K562 (cell line): ENCODE results near the gene CHAT. TPM values are rescaled to one million over a fixed set of nuclear protein-coding genes. Genes with fewer than 3 reads are reported as not detected.

Experiments
- ATAC-seq: fragments of 200-7000 bp; cut with Tn5 transposase; 3 replicates; pipeline ENCODE4 v1.9.1; 2020; ENCODE audit warnings: moderate library complexity
- BruUV-seq: library from RNA; stranded (reverse); fragments of 400-500 nt; replicated peaks from 2 replicates; lab custom pipeline; 2021; lab: Mats Ljungman, UMichigan
- CTCF ChIA-PET: fragments of 300-600 bp; formaldehyde crosslinking; extraction: SDS; loops from one replicate; lab custom pipeline; 2021; ENCODE audit warnings: low intra/inter-chr PET ratio; lab: Yijun Ruan, JAX
- POLR2A ChIA-PET: fragments of 300-600, 350-650 bp; sonication (Branson Sonifier 250); formaldehyde crosslinking; extraction: SDS; loops from one replicate; lab custom pipeline; 2021; ENCODE audit warnings: antibody characterized with exemption, inconsistent platforms; lab: Yijun Ruan, JAX
- DNase-seq, 4 experiments: peaks; one replicate each; pipeline versions ENCODE4 v3.0.0 to v3.0.0-alpha.2; 2011 to 2018; ENCODE audit warnings: low spot score in 3 of 4, mixed read lengths in 3 of 4; ENCODE audit errors: extremely low read depth in 1 of 4
- FAIRE-seq: peaks from 2 replicates; lab custom pipeline; 2011; peaks lifted over from hg19 to GRCh38; lab: Jason Lieb, UNC
- H2AFZ ChIP-seq: 2 replicates; pipeline ENCODE4 v1.6.0; 2011; ENCODE audit warnings: low read depth, low read length, control low read depth, inconsistent platforms
- H3K27ac ChIP-seq: fragments of 200-600 bp; 3 replicates; pipeline ENCODE4 v1.8.0; 2011; ENCODE audit warnings: low read depth, mild to moderate bottlenecking, control low read depth, inconsistent platforms, low read length, moderate library complexity, mixed read lengths; ENCODE audit errors: extremely low read depth
- H3K27me3 ChIP-seq, 2 experiments: fragments of 300-600 bp in 1 of 2; 2 replicates in 1 of 2; 3 replicates in 1 of 2; pipeline versions ENCODE4 v1.6.0 to v1.8.0; 2011; ENCODE audit warnings: inconsistent platforms in 2 of 2, low read length in 2 of 2, mild to moderate bottlenecking in 1 of 2, mixed read lengths in 1 of 2, moderate library complexity in 1 of 2; ENCODE audit not compliant: control insufficient read depth in 2 of 2, insufficient read depth in 2 of 2
- H3K36me3 ChIP-seq: fragments of 300-600 bp; 3 replicates; pipeline ENCODE4 v1.8.0; 2011; ENCODE audit warnings: mild to moderate bottlenecking, low read length, inconsistent platforms; ENCODE audit not compliant: control insufficient read depth, insufficient read depth
- H3K4me1 ChIP-seq, 2 experiments: fragments of 200-600 bp in 1 of 2; replicated peaks in 1 of 2; 2 replicates in 1 of 2; 3 replicates in 1 of 2; pipeline versions ENCODE4 v1.5.1 to v1.8.0; 2011; ENCODE audit warnings: inconsistent platforms in 2 of 2, low read length in 2 of 2, mild to moderate bottlenecking in 1 of 2, mixed read lengths in 1 of 2, moderate library complexity in 1 of 2; ENCODE audit not compliant: control insufficient read depth in 2 of 2, insufficient read depth in 2 of 2
- H3K4me2 ChIP-seq: 2 replicates; pipeline ENCODE4 v1.6.1; 2011; ENCODE audit warnings: low read length, control low read depth, inconsistent platforms, mixed read lengths; ENCODE audit not compliant: insufficient read depth
- H3K4me3 ChIP-seq: fragments of 200-600 bp; sonication (generic), shearing (Covaris generic); 2 replicates; pipeline ENCODE4 v1.5.1; 2016; ENCODE audit warnings: control low read depth, inconsistent platforms
- H3K79me2 ChIP-seq: fragments of 200-600 bp; 3 replicates; pipeline ENCODE4 v1.8.0; 2011; ENCODE audit warnings: low read length, inconsistent platforms; ENCODE audit not compliant: control insufficient read depth, insufficient read depth
- H3K9ac ChIP-seq, 2 experiments: 2 replicates each; pipeline versions ENCODE4 v1.6.0 to v1.6.1; 2011; ENCODE audit warnings: low read depth in 2 of 2, low read length in 2 of 2, control low read depth in 1 of 2, inconsistent platforms in 1 of 2, mild to moderate bottlenecking in 1 of 2, mixed read lengths in 1 of 2; ENCODE audit not compliant: insufficient read depth in 1 of 2
- H3K9me1 ChIP-seq: one replicate; pipeline ENCODE4 v1.6.0; 2011; ENCODE audit warnings: inconsistent platforms, mild to moderate bottlenecking, low read length, moderate library complexity; ENCODE audit not compliant: control insufficient read depth, insufficient read depth
- H3K9me3 ChIP-seq: replicated peaks from 2 replicates; pipeline ENCODE4 v1.5.1; 2011; ENCODE audit warnings: low read depth, low read length, inconsistent platforms; ENCODE audit not compliant: control insufficient read depth, insufficient read depth
- H4K20me1 ChIP-seq: replicated peaks from 2 replicates; pipeline ENCODE4 v1.6.1; 2011; ENCODE audit warnings: low read length, inconsistent platforms, mixed read lengths; ENCODE audit not compliant: control insufficient read depth, insufficient read depth
- AFF4 ChIP-seq: sonication (generic); formaldehyde crosslinking; IDR thresholded peaks from 2 replicates; pipeline ENCODE4 v1.8.0; 2023; ENCODE audit warnings: mild to moderate bottlenecking, missing genetic modification reagents
- HDGF ChIP-seq: fragments of 450-650 bp; IDR thresholded peaks from 2 replicates; pipeline ENCODE4 v1.6.1; 2016
- L3MBTL2 ChIP-seq: fragments of 450-650 bp; IDR thresholded peaks from 2 replicates; pipeline ENCODE4 v1.6.1; 2016; ENCODE audit warnings: mild to moderate bottlenecking, moderate library complexity
- SIN3B ChIP-seq: fragments of 450-650 bp; IDR thresholded peaks from 2 replicates; pipeline ENCODE4 v1.6.1; 2017; ENCODE audit warnings: low read depth, mild to moderate bottlenecking, moderate library complexity
- SMARCB1 ChIP-seq: IDR thresholded peaks from 2 replicates; pipeline ENCODE4 v1.6.1; 2011; ENCODE audit warnings: improper control_type of control experiment, low read depth; ENCODE audit not compliant: insufficient read length
- SPI1 ChIP-seq: IDR thresholded peaks from 2 replicates; pipeline ENCODE4 v1.6.1; 2011; ENCODE audit warnings: low read depth, low read length, control low read depth, borderline replicate concordance
- TAF15 ChIP-seq: fragments of 200-400 bp; formaldehyde crosslinking; IDR thresholded peaks from 2 replicates; pipeline ENCODE4 v1.6.1; 2017; ENCODE audit warnings: mild to moderate bottlenecking, low read depth, low read length, moderate library complexity
- ZKSCAN3 ChIP-seq: fragments of 250-450 bp; sonication (Bioruptor Pico); IDR thresholded peaks from 2 replicates; pipeline ENCODE4 v1.4.0; 2020
- ZNF124 ChIP-seq: sonication (generic); formaldehyde crosslinking; IDR thresholded peaks from 2 replicates; pipeline ENCODE4 v1.8.1; 2022; ENCODE audit warnings: missing genetic modification reagents
- ZNF644 ChIP-seq: fragments of 200-800 bp; sonication (Bioruptor generic); IDR thresholded peaks from 2 replicates; pipeline ENCODE4 v1.6.1; 2016; ENCODE audit warnings: low read depth, missing genetic modification characterization, missing compliant biosample characterization
- whole genome bisulfite sequencing: fragments of 100-300 bp; shearing (Covaris generic); methylation state at CpG from one replicate; pipeline ENCODE4 v1.1.6; 2016; ENCODE audit warnings: low coverage, mixed read lengths; ENCODE audit not compliant: insufficient coverage; ENCODE audit errors: missing lambda C conversion rate; 5-methylcytosine and 5-hydroxymethylcytosine counted together
- in situ Hi-C: fragments of 300-500 bp; cut with MboI; formaldehyde crosslinking; loops from 4 replicates; pipeline ENCODE4 v1.15.0; 2018; ENCODE audit warnings: inconsistent platforms, mixed read lengths
- intact Hi-C: fragments of 100-400 bp; cut with micrococcal nuclease; formaldehyde crosslinking; loops from 2 replicates; pipeline ENCODE4 v1.14.2; 2022
- polyA plus RNA-seq, 8 experiments: library from polyadenylated mRNA; depleted of rRNA in 4 of 8; stranded (reverse) in 5 of 8; unstranded in 3 of 8; fragments of >200 nt; fragmentation: Nextera tagmentation in 2 of 8; fragmentation: Illumina TruSeq in 1 of 8; extraction: Ambion mirVana in 2 of 8; extraction: Trizol in 1 of 8; gene quantifications; 2 replicates each; pipeline versions ENCODE4 v1.2.1 to v1.2.3, GENCODE V29; 2011 to 2014; ENCODE audit warnings: inconsistent platforms in 1 of 8, missing spikeins in 1 of 8
- total RNA-seq, 7 experiments: library from RNA; depleted of rRNA in 6 of 7; stranded (reverse); fragments of >200 nt in 6 of 7; fragmentation: Illumina TruSeq in 2 of 7; extraction: Trizol in 2 of 7; gene quantifications; 2 replicates each; pipeline versions ENCODE4 v1.2.1 to v1.2.3, GENCODE V29; 2011 to 2021; ENCODE audit warnings: low replicate concordance in 1 of 7
- TF ChIP-seq, protein P1 (sequence below): fragments of 450-650 bp; formaldehyde crosslinking; IDR thresholded peaks from 2 replicates; pipeline ENCODE4 v1.4.0; 2020; ENCODE audit warnings: mild to moderate bottlenecking, moderate library complexity

The CHAT gene
- total and polyA plus RNA-seq, 9 of the 15 experiments (the other 6 are each of a cell fraction or from before 2014, with no cell fraction given) = not detected

DNA sequence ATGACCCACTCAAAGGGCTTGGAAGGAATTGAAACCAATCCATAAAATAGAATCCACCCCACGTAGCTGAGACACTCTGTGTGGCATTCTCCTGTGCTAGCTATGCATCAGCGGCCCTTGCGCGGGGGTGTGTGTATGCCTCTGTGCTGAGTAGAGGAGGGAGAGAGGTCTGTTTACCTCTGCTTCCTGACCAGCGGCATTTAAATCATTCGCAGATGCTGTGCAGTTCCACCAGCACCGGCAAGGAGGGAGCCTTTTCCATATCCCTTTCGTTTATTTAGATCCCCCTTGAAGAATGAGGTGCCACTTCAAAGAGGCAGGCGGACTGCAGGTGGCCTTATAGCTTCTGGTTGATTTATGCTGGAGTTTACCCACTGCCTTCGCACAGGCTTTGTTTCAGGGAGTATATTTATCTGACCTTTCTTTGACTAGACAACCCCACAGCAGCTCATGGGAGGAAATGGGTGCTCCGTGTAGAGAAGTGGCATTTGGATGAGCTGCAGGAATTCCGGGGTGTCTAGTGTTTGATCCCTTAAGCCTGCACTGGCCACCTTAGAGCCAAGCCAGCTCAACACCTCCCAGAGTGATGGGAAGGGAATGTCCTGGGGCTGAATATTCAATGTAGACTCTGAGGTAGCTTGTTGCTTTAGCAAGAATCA is 77.0 kb downstream of the CHAT start:
- Histone ChIP-seq H3K4me2 (no peak overlapping the region), H3K27ac (no peak overlapping the region), H3K9me1 (no peaks in the 10 kb centered on the region), H3K9ac (no peak overlapping the region)
- CTCF ChIA-PET = no interaction called here
- DNase-seq (no peak), FAIRE-seq (no peak)
- in situ Hi-C loops (no loop called here), intact Hi-C loops (no loop called here)
- TF ChIP-seq, protein P1, sequence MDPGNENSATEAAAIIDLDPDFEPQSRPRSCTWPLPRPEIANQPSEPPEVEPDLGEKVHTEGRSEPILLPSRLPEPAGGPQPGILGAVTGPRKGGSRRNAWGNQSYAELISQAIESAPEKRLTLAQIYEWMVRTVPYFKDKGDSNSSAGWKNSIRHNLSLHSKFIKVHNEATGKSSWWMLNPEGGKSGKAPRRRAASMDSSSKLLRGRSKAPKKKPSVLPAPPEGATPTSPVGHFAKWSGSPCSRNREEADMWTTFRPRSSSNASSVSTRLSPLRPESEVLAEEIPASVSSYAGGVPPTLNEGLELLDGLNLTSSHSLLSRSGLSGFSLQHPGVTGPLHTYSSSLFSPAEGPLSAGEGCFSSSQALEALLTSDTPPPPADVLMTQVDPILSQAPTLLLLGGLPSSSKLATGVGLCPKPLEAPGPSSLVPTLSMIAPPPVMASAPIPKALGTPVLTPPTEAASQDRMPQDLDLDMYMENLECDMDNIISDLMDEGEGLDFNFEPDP = no peak
- TF ChIP-seq, all 486 proteins: peak for 0
- POLR2A ChIA-PET = interaction anchor here (1.0 to 1.8 kb wide), 2 partner anchors 10 to 57 kb away, joined by 3 to 4 read pairs; no protein-coding TSS in a partner anchor
- Histone ChIP-seq H3K79me2 (no peaks in the 10 kb centered on the region), H2AFZ (no peak overlapping the region), H3K27me3 (peaks cover 30 to 41% of the 10 kb centered on the region in 2 experiments), H4K20me1 (no peaks in the 10 kb centered on the region), H3K9me3 (no peaks in the 10 kb centered on the region), H3K4me1 (no peaks in the 10 kb centered on the region), H3K36me3 (no peaks in the 10 kb centered on the region), H3K4me3 (no peak overlapping the region)
- no peak for ATAC-seq
- BruUV-seq = no TSS peak
- WGBS = 2% methylated on average over 12 of the region's 12 CpGs

- no peaks in the 10 kb centered on the region for H3K36me3 ChIP-seq
- intact Hi-C loops (no loop called here), in situ Hi-C loops (no loop called here)
- no peak overlapping the region for H3K4me2 ChIP-seq
- FAIRE-seq (no peak), DNase-seq (no peak), ATAC-seq (no peak)
- WGBS = under 1% methylated on average over 9 of the region's 9 CpGs
- ChIA-PET POLR2A (interaction anchor here (1.8 kb wide), 1 partner anchor 58 kb away, joined by 4 read pairs; no protein-coding TSS in a partner anchor), CTCF (no interaction called here)
- H3K9me3 ChIP-seq = no peaks in the 10 kb centered on the region
- no peaks in the 10 kb centered on the region for H3K79me2 ChIP-seq
- BruUV-seq = no TSS peak
- no peaks in the 10 kb centered on the region for H4K20me1 ChIP-seq
- H3K27me3 ChIP-seq = peaks cover 30 to 46% of the 10 kb centered on the region in 2 experiments
- H3K4me3 ChIP-seq = no peak overlapping the region
- H3K9ac ChIP-seq = no peak overlapping the region
- no peaks in the 10 kb centered on the region for H3K9me1 ChIP-seq
- H3K4me1 ChIP-seq = no peaks in the 10 kb centered on the region
- H2AFZ ChIP-seq = no peak overlapping the region
- no peak overlapping the region for H3K27ac ChIP-seq
- no peak for TF ChIP-seq SMARCB1
- no peak for TF ChIP-seq SPI1
- TF ChIP-seq ZKSCAN3 (CRISPR knock-in tag) = no peak
- no peak for TF ChIP-seq AFF4 (CRISPR knock-in tag)
- no peak for TF ChIP-seq HDGF
- TF ChIP-seq TAF15 = no peak
- no peak for TF ChIP-seq ZNF124
- no peak for TF ChIP-seq SIN3B
- no peak for TF ChIP-seq ZNF644 (tag)
- no peak for TF ChIP-seq L3MBTL2
Measured at GRCh38 chr10:49691588-49691987, 77.8 kb downstream of the CHAT start.
